ENCODE results near the gene SAMD4B. TPM values are rescaled to one million over a fixed set of nuclear protein-coding genes. Genes with fewer than 3 reads are reported as not detected.

SAMD4B gene
- total and polyA plus RNA-seq, 2 experiments from 2014 or later, result 104 to 172 TPM

DNA sequence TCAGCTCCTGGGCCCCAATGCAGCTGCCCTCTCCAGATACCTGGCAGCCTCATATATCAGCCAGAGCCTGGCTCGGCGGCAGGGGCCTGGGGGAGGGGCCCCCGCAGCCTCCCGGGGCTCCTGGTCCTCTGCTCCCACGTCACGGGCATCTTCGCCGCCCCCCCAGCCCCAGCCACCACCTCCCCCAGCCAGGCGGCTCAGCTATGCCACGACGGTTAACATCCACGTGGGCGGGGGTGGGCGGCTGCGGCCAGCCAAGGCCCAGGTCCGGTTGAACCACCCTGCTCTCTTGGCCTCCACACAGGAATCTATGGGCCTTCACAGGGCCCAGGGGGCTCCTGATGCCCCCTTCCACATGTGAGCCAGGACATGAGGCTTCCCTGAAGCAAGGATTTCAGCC, 82.7 kb downstream of the SAMD4B start:
- no peak for TF ChIP-seq EZH2phosphoT487 (IDR thresholded peaks at IDR 0.05; ENCODE audit: unreplicated experiment)
- TF ChIP-seq CREB1 (CRISPR knock-in tag; IDR thresholded peaks at IDR 0.05; ENCODE audit: low read depth), result no peak
- DNase-seq (ENCODE audit: low spot score) (no peak), ATAC-seq (no peak)
- no peaks in the 10 kb centered on the region; the same call in 1 of the 2 replicates for H4K20me1 ChIP-seq (replicated peaks; ENCODE audit: insufficient read depth)
- peaks cover 51% of the 10 kb centered on the region for H3K36me3 Mint-ChIP-seq (ENCODE audit: low read depth)
- no peak overlapping the region for H3K4me3 ChIP-seq
- peaks cover 24% of the 10 kb centered on the region for H3K27me3 Mint-ChIP-seq (ENCODE audit: insufficient read depth, low read depth, poor library complexity)
- no peak overlapping the region for H2AFZ ChIP-seq
- no peak overlapping the region for H3K4me3 Mint-ChIP-seq
- H3K4me1 ChIP-seq (ENCODE audit: insufficient read depth), result peaks cover 19% of the 10 kb centered on the region
- no peak overlapping the region for H3K4me2 ChIP-seq
- H3K27ac ChIP-seq (ENCODE audit: low read depth), result no peak overlapping the region
- H3K36me3 ChIP-seq (ENCODE audit: insufficient read depth), result no peaks in the 10 kb centered on the region
- H3K9me2 ChIP-seq (ENCODE audit: insufficient read depth), result no peaks in the 10 kb centered on the region
- no peaks in the 10 kb centered on the region for H3K27me3 ChIP-seq (ENCODE audit: insufficient read depth)
- peaks cover 15% of the 10 kb centered on the region for H3F3A ChIP-seq (replicated peaks; ENCODE audit: low read depth)
- H3K79me2 ChIP-seq (replicated peaks; ENCODE audit: insufficient read depth), result no peaks in the 10 kb centered on the region
- no peaks in the 10 kb centered on the region; the same call in 2 of the 3 replicates for H3K9me3 Mint-ChIP-seq
- peaks cover 23% of the 10 kb centered on the region for H3K4me1 Mint-ChIP-seq
- no peak overlapping the region for H3K27ac Mint-ChIP-seq

- H3K27me3 Mint-ChIP-seq (ENCODE audit: insufficient read depth, low read depth, poor library complexity), result peaks cover 29% of the 10 kb centered on the region
- H3K36me3 Mint-ChIP-seq (ENCODE audit: low read depth), result peaks cover 49% of the 10 kb centered on the region
- H3K4me3 Mint-ChIP-seq, result no peak overlapping the region; the same call in 2 of the 3 replicates
- TF ChIP-seq EZH2phosphoT487 (IDR thresholded peaks at IDR 0.05; ENCODE audit: unreplicated experiment) (no peak), CREB1 (CRISPR knock-in tag; IDR thresholded peaks at IDR 0.05; ENCODE audit: low read depth) (no peak), REST (IDR thresholded peaks at IDR 0.05; ENCODE audit: unreplicated experiment) (no peak), NANOG (IDR thresholded peaks at IDR 0.05; ENCODE audit: borderline replicate concordance) (no peak), ZNF114 (CRISPR knock-in tag; IDR thresholded peaks at IDR 0.05) (no peak), POLR2AphosphoS5 (IDR thresholded peaks at IDR 0.05; ENCODE audit: low read depth) (no peak), JUNB (IDR thresholded peaks at IDR 0.05; ENCODE audit: unreplicated experiment) (no peak), ETS1 (IDR thresholded peaks at IDR 0.05) (no peak), ZNF331 (CRISPR knock-in tag; IDR thresholded peaks at IDR 0.05; ENCODE audit: low read depth) (no peak), EZH2 (IDR thresholded peaks at IDR 0.05; ENCODE audit: low read depth, unreplicated experiment) (no peak), STAT1 (IDR thresholded peaks at IDR 0.05; ENCODE audit: unreplicated experiment) (no peak)
- TF ChIP-seq, protein P1, sequence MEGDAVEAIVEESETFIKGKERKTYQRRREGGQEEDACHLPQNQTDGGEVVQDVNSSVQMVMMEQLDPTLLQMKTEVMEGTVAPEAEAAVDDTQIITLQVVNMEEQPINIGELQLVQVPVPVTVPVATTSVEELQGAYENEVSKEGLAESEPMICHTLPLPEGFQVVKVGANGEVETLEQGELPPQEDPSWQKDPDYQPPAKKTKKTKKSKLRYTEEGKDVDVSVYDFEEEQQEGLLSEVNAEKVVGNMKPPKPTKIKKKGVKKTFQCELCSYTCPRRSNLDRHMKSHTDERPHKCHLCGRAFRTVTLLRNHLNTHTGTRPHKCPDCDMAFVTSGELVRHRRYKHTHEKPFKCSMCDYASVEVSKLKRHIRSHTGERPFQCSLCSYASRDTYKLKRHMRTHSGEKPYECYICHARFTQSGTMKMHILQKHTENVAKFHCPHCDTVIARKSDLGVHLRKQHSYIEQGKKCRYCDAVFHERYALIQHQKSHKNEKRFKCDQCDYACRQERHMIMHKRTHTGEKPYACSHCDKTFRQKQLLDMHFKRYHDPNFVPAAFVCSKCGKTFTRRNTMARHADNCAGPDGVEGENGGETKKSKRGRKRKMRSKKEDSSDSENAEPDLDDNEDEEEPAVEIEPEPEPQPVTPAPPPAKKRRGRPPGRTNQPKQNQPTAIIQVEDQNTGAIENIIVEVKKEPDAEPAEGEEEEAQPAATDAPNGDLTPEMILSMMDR (conservative IDR thresholded peaks at IDR 0.05; ENCODE audit: low read depth in 2 of 2), result no peak
These were observed 83.5 kb downstream of the SAMD4B start for GRCh38 chr19:39425744-39426143.

More at GRCh38 chr19:39425744-39426143, 83.5 kb downstream of the SAMD4B start:
- H3K4me2 ChIP-seq, result no peak overlapping the region
- H3K27ac Mint-ChIP-seq, result no peak overlapping the region
- no peaks in the 10 kb centered on the region; the same call in 1 of the 2 replicates for H4K20me1 ChIP-seq (replicated peaks; ENCODE audit: insufficient read depth)
- peaks cover 23% of the 10 kb centered on the region for H3K4me1 ChIP-seq (ENCODE audit: insufficient read depth)
- no peaks in the 10 kb centered on the region for H3K27me3 ChIP-seq (ENCODE audit: insufficient read depth)
- no peak overlapping the region for H3K27ac ChIP-seq (ENCODE audit: low read depth)
- peaks cover 15% of the 10 kb centered on the region for H3F3A ChIP-seq (replicated peaks; ENCODE audit: low read depth)
- no peaks in the 10 kb centered on the region for H3K79me2 ChIP-seq (replicated peaks; ENCODE audit: insufficient read depth)
- no peak for ATAC-seq
- H3K9me3 Mint-ChIP-seq, result no peaks in the 10 kb centered on the region; the same call in 2 of the 3 replicates
- H2AFZ ChIP-seq, result no peak overlapping the region
- DNase-seq (ENCODE audit: low spot score), result no peak
- H3K36me3 ChIP-seq (ENCODE audit: insufficient read depth), result no peaks in the 10 kb centered on the region
- H3K4me3 ChIP-seq, result no peak overlapping the region
- peaks cover 28% of the 10 kb centered on the region for H3K4me1 Mint-ChIP-seq
- H3K9me2 ChIP-seq (ENCODE audit: insufficient read depth), result no peaks in the 10 kb centered on the region

Measured in GM23338 (cell line).